22Rv1 (cell line): ENCODE measurements around the gene SUN5.
"Not testable (repeated sequence)": the region's sequence is repeated elsewhere in the genome, so short reads cannot be mapped to it uniquely, and the experiment has no call there.

ENCODE experiments used
- H3K27ac ChIP-seq: fragments of 450-650 bp; 2 replicates; pipeline ENCODE4 v1.5.1; 2017
- CTCF ChIP-seq: fragments of 450-650 bp; IDR thresholded peaks from 2 replicates; pipeline ENCODE4 v1.5.1; 2017; ENCODE audit warnings: mild to moderate bottlenecking
- ZFX ChIP-seq: fragments of 450-650 bp; IDR thresholded peaks from 2 replicates; pipeline ENCODE4 v1.6.1; 2017; ENCODE audit warnings: antibody characterized with exemption, borderline replicate concordance

Gene SUN5

DNA sequence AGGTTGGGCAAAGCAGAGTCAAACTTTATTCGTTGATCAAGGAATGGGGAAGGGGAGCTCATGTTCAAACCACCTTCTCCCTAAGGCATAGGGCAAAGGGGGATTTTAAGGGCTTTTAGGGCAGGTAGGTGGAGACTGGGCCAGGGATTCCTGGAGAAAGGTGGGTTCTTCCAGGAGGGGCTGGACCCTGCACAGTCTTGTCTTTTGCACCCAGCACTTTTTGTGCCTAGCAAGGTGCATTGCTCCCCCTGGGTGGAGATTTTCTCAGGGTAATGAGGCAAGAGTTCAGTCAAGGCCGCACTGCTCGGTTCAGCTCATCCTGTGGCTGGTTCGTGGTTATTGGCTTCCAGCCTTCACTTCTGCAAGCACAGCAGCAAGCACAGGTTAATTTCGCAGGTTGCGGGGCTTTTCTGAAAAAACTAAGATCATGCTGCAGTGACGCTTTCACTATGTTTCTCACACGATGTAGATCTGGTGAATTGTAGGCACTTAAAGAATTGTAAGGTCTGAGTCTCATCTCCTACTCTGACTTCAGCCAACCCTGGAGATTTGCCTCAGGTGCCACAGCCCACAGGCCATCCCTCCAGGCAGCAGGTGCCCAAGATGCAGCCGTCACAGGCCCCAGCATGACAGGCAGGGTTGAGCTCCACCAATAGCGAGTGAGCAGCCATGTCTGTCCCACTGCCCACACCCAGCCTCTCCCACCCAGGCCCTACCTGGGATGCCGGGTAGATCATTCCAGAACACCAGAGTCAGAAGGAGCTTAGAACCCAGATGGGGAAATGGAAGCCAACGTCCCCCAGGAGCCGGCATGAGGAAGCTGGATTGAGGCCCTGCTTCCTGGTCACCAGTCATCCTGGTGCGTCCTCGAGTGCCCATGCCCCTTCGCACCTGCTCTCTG is 37.1 kb downstream of the SUN5 start:
- H3K27ac ChIP-seq = no peak overlapping the region
- no peak for TF ChIP-seq CTCF
- no peak for TF ChIP-seq ZFX

DNA sequence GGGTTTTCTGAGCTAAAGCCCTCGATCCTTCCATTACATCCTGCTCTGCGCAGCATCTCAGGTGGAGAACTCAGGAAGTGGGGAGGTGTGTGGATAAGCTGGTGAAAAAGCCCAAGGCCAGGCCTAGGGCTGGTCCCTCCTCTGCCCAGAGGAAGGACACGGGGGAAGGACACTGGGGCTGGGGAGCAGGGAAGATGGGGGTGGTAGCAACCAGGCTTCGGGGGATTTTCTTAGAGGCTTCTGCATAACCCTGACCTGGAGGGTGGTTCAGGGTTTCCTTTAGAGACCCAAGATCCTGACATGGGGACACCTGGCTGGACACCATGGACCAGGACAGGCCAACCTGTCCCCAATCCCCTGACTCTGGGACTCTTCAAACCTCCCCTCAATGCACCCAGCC is 37.9 kb downstream of the SUN5 start:
- H3K27ac ChIP-seq = no peak overlapping the region
- TF ChIP-seq ZFX (no peak), CTCF (no peak)

DNA sequence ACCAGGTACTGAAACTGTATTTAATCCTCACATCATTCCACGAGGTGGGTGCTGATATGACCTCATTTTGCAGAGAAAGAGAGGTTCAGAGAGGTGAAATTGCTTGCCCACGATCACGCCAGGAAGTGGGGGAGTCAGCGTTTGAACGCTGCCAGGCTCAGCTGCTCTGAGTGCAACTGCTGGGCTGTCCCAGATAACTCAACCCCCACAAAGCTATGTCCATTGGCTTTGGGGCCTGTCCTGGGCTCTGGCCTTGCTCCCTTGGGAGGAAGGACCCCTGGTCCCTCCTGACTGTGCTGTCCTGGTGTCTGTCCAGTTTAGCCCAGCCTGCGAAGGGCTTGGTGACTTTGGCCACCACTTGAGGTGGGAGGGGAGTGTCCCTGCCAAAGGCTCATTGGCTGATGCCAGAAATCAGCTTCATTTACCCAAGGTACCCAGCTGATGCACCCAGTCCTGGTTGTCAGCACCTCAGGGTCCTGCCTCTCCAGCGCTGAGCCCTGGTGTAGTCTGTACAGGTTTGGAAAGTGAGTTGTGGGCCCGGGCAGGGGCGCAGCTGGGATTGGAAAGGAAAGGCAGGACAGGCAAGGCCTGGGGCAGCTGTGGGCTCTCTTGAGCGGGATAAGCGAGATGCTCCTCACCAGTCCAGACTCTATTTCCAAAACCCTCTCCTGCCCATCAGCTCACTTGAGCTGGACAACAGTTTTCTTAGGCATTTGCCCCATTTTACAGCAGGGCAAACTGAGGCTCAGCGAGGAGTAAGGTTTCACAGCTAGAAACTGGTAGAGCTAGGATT is 38.5 kb downstream of the SUN5 start:
- TF ChIP-seq ZFX (no peak), CTCF (no peak)
- H3K27ac ChIP-seq = no peak overlapping the region

DNA sequence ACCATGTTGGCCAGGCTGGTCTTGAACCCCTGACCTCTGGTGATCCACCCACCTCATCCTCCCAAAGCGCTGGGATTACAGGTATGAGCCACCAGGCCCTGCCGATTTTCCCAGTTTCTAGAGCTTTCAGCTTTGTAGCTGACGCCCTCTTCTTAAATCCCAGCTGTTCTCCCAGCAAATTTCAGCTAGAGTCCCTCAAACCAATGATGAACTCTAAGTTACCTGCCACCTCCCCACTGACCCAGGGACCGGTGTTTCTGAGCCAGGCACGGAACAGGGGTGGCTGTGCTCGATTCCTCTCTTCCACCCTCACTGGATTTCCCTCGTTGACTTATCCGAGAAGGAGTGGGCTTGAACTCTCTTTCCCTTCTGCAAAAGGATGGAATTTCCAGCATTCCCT is 39.1 kb downstream of the SUN5 start:
- TF ChIP-seq ZFX (no peak), CTCF (no peak)
- H3K27ac ChIP-seq = no peak overlapping the region

DNA sequence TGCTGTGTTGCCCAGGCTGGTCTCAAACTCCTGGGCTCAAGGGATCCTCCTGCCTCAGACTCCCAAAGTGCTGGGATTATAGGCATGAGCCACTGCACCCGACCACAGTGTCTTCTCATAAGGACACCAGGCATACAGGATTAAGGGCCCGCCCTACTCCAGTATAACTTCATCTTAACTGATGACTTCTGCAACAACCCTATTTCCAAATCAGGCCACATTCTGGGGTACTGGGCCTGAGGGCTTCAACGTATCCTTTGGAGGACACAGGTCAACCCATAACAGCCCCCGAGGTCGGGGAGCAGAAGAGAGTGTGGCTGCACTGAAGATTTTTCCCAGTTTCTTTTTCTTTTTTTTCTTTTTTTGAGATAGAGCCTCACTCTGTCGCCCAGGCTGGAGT is 39.7 kb downstream of the SUN5 start:
- no peak for TF ChIP-seq ZFX
- no peak for TF ChIP-seq CTCF
- no peak overlapping the region for H3K27ac ChIP-seq

GRCh38 chr20:32963176-32963575 is 41.1 kb downstream of the SUN5 start:
- no peak overlapping the region for H3K27ac ChIP-seq
- no peak for TF ChIP-seq CTCF
- TF ChIP-seq ZFX = no peak

DNA sequence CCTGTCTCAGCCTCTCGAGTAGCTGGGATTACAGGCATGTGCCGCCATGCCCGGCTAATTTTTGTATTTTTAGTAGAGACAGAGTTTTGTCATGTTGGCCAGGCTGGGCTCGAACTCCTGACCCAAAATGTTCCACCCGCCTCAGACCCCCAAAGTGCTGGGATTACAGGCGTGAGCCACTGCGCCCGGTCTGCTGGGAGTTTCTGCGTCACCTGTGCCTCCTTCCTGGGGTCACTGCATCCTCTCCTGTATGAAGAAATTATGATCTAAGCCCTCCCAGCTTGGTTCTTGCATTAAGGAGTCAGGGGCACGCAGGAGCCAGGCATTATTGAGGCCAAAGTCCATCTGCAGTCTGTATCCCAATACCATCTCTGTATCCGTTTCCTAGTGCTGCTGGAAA is 41.6 kb downstream of the SUN5 start:
- H3K27ac ChIP-seq = not testable (repeated sequence)
